ENCODE results near the gene DAD1.

GRCh38 chr14:22544406-22544805 lies 44.6 kb downstream of the DAD1 start:
- TF ChIP-seq EP300 (IDR thresholded peaks at IDR 0.05) (no peak), CTCF (IDR thresholded peaks at IDR 0.05) (no peak), POLR2AphosphoS5 (IDR thresholded peaks at IDR 0.05) (no peak), POLR2A (IDR thresholded peaks at IDR 0.05) (no peak)

Data from sigmoid colon (tissue), 4 donors.